Measurements from ENCODE around the gene CACNG8. TPM values are rescaled to one million over a fixed set of nuclear protein-coding genes. Genes with fewer than 3 reads are reported as not detected.

CACNG8 gene
- total RNA-seq, 3 donors from 2014 or later (not counting 1 experiment from before 2014, with no cell fraction given), result 2.3 TPM; not detected in 2

GRCh38 chr19:53983457-53984289 is 20.9 kb downstream of the CACNG8 start:
- Mint-ChIP-seq H3K4me1 (peaks cover 0 to 18% of the 10 kb centered on the region in 2 donors), H3K36me3 (peaks cover 11% of the 10 kb centered on the region), H3K27ac (no peak overlapping the region), H3K27me3 (ENCODE audit: low read depth in 2 of 2) (peaks cover 26% of the 10 kb centered on the region in 2 donors), H3K9me3 (peaks cover 0 to 4% of the 10 kb centered on the region in 2 donors), H3K4me3 (no peak overlapping the region)
- no peak for ATAC-seq
- WGBS (ENCODE audit: insufficient coverage), result 88% methylated on average over 23 of the region's 24 CpGs
- Histone ChIP-seq H3K9me3 (ENCODE audit: control insufficient read depth, insufficient read depth, low read length) (peaks cover 3% of the 10 kb centered on the region), H3K4me3 (ENCODE audit: low read length) (no peak overlapping the region), H3K36me3 (ENCODE audit: control insufficient read depth, insufficient read depth, low read length) (no peaks in the 10 kb centered on the region), H3K27ac (ENCODE audit: low read length) (no peak overlapping the region), H3K4me1 (ENCODE audit: control insufficient read depth, insufficient read depth, low read length) (peaks cover 10% of the 10 kb centered on the region), H3K27me3 (ENCODE audit: control insufficient read depth, insufficient read depth, low read length) (peaks cover 31% of the 10 kb centered on the region)
- no peak for TF ChIP-seq CTCF (IDR thresholded peaks at IDR 0.05)
- intact Hi-C loops (cut with micrococcal nuclease), result no loop called here
- DNase-seq, result no peak

- Histone ChIP-seq H3K36me3 (ENCODE audit: control insufficient read depth, insufficient read depth, low read length) (no peaks in the 10 kb centered on the region), H3K27ac (ENCODE audit: low read length) (no peak overlapping the region), H3K4me1 (ENCODE audit: control insufficient read depth, insufficient read depth, low read length) (no peaks in the 10 kb centered on the region), H3K27me3 (ENCODE audit: control insufficient read depth, insufficient read depth, low read length) (peaks cover 17% of the 10 kb centered on the region), H3K4me3 (ENCODE audit: low read length) (no peak overlapping the region), H3K9me3 (ENCODE audit: control insufficient read depth, insufficient read depth, low read length) (no peaks in the 10 kb centered on the region)
- Mint-ChIP-seq H3K4me1 (no peaks in the 10 kb centered on the region), H3K27ac (no peak overlapping the region), H3K36me3 (peaks cover 5% of the 10 kb centered on the region), H3K27me3 (ENCODE audit: low read depth in 2 of 2) (peaks cover 7 to 15% of the 10 kb centered on the region in 2 donors), H3K9me3 (no peaks in the 10 kb centered on the region), H3K4me3 (no peak overlapping the region)
- ATAC-seq (no peak), DNase-seq (no peak)
- intact Hi-C loops (cut with micrococcal nuclease), result no loop called here
- 89% methylated on average over 6 of the region's 6 CpGs for WGBS (ENCODE audit: insufficient coverage)
- no peak for TF ChIP-seq CTCF (IDR thresholded peaks at IDR 0.05)
Observed at GRCh38 chr19:53985863-53986262, 23.1 kb downstream of the CACNG8 start.

GRCh38 chr19:53988981-53989380 is 26.2 kb downstream of the CACNG8 start:
- ATAC-seq, result no peak
- no peak for DNase-seq
- Mint-ChIP-seq H3K9me3 (no peaks in the 10 kb centered on the region), H3K27me3 (ENCODE audit: low read depth in 2 of 2) (peaks cover 17 to 22% of the 10 kb centered on the region in 2 donors), H3K4me3 (no peak overlapping the region), H3K4me1 (peaks cover 0 to 6% of the 10 kb centered on the region in 2 donors), H3K36me3 (no peaks in the 10 kb centered on the region), H3K27ac (no peak overlapping the region)
- peaks cover 13% of the 10 kb centered on the region for H3K27me3 ChIP-seq (ENCODE audit: control insufficient read depth, insufficient read depth, low read length)
- H3K27ac ChIP-seq (ENCODE audit: low read length), result no peak overlapping the region
- no peak for TF ChIP-seq CTCF (IDR thresholded peaks at IDR 0.05)
- no peaks in the 10 kb centered on the region for H3K9me3 ChIP-seq (ENCODE audit: control insufficient read depth, insufficient read depth, low read length)
- 88% methylated on average over 6 of the region's 6 CpGs for WGBS (ENCODE audit: insufficient coverage)
- H3K4me1 ChIP-seq (ENCODE audit: control insufficient read depth, insufficient read depth, low read length), result peaks cover 8% of the 10 kb centered on the region
- no peaks in the 10 kb centered on the region for H3K36me3 ChIP-seq (ENCODE audit: control insufficient read depth, insufficient read depth, low read length)
- no peak overlapping the region for H3K4me3 ChIP-seq (ENCODE audit: low read length)
- intact Hi-C loops (cut with micrococcal nuclease), result no loop called here

Measured in natural killer cell (primary cell).